HG03175 (cell line): ENCODE measurements around the gene INSC.
"Not testable (repeated sequence)": the region's sequence is repeated elsewhere in the genome, so short reads cannot be mapped to it uniquely, and the experiment has no call there.

ENCODE experiments used
- ATAC-seq: cut with Tn5 transposase; IDR thresholded peaks from one replicate; pipeline ENCODE4 v1.9.1; 2021; ENCODE audit warnings: mild to moderate bottlenecking, moderate library complexity; ENCODE audit not compliant: unreplicated experiment

The INSC gene, protein sequence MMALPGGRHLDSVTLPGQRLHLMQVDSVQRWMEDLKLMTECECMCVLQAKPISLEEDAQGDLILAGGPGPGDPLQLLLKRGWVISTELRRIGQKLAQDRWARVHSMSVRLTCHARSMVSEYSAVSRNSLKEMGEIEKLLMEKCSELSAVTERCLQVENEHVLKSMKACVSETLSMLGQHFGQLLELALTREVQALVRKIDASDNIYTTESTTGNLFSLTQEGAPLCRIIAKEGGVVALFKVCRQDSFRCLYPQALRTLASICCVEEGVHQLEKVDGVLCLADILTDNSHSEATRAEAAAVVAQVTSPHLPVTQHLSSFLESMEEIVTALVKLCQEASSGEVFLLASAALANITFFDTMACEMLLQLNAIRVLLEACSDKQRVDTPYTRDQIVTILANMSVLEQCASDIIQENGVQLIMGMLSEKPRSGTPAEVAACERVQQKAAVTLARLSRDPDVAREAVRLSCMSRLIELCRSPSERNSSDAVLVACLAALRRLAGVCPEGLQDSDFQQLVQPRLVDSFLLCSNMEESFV

DNA sequence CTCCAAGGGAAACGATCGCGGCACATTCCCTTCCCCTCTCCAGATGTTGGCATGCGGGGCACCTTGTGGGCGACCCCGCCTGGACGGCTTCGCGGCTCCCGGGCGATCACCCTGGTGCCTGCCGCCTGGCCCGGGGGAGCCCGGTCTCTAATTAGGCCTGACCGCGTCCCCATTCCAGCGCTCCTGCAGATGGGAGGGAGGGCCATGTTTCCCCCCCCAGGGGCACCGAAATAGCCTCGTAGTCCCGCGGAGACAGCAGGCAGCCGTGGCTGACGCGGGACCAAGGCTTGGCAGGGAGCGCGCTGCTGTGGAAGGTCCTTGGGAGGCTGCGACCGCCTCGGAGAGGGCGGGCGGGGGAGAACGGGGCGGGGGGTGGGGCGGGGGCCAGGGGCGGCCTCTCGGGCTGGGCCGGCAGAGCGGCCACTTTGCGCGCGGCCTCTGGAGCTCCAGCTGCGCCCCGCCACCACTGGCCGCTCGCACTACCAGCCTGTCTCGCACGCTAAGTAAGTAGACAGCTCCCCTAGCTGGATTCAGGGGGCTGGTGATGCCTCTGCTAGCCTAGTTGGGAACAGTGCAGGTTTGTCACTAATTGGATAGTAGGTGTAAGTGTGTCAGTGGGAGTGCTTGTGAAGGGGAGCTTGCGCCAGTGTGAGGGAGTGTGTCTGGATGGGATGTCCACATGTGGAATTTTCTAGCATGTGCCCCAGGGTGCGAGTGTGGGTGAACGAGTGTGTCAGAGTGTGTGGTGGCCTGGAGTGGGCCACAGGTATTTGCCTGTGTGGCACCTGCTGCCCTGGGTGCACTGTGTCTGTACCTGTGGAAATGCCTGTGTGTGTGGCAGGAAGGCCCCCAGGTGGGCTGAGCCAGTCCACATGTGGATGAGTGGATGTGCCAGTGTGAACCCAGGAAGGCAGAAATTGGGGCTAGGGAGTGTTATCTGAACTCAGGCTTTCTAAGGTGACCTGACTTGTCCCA, at the start of gene INSC:
Gene INSC, plus strand, starts transcription at position 423 of the 975 bp plus-strand sequence. CDS start 34,252 bp downstream, outside the sequence.
- no peak for ATAC-seq

DNA sequence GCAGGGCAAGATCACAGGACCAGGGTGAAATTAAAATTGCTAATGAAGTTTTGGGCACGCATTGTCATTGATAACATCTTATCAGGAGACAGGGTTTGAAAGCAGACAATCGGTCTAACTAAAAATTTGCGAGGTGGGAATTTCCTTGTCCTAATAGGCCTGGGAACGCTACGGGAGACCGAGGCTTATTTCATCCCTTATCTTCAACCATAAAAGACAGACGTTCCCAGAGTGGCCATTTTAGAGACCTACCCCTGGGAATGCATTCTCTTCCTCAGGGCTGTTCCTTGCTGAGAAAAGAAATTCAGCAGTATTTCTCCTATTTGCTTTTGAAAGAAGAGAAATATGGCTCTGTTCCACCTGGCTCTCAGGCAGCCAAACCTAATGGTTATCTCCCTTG, 45.0 kb upstream of the INSC start:
- not testable (repeated sequence) for ATAC-seq

DNA sequence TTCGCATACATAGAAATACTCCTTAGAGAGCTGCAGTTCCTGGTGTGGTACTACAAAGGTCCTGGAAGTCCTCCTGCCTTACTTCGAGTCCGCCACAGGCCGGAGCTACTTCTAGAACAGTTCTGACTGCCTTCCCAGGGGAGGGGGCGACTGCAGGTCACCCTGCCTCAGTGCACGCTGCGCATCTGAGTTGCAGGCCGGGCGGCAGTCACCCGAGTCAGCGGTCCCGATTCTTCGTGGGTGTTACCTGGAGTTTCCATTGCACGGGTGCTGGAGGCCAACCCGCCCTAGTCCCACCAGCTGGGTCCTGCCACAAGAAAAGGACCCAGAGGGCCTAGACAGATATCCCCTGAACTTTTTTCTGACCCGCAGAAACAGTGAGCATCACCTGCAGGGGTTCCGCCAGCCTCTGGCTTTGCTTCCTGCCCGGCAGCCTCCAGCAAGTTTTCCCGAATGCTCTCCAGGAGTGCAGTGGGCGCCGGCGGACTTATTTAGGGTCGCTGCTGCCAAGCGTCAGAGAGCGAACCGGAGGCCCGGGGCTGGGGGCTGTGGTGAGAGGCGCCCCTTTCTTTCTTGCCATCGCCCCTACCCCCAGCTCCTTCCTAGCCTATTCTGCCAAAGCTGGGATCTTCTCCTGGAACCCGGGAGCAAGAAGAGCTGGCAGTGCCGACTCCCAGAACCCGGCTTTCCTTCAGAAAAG, 43.0 kb upstream of the INSC start:
- ATAC-seq = no peak

DNA sequence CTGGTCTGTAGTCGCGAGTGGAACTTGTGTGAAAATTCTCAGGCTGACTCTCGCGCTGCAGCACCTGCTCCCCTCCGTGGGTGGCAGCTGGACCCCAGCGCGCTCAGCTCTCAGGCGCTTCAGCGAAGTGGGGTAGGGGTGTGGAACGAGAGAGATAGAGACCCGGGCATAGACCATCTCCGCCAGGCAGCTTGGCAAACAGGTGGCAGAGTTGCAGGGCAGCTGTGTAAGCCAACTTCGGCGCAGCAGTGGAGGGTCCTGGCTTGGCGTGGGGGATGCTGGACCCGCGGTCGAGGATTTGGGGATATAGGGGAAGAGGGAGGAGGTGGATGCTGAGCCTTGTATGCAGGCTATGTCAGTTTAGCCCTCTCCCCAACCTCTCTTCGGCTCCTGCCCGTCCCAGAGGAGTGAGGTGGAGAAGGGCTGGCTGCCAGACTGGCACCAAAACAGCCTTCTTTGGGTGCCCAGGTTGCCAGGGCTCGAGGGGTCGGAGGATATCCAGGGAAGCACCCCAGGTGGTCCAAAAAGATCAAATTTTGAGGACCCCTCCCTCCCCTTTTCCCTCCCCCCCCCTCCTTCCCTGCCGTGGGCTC, 42.1 kb upstream of the INSC start:
- no peak for ATAC-seq

DNA sequence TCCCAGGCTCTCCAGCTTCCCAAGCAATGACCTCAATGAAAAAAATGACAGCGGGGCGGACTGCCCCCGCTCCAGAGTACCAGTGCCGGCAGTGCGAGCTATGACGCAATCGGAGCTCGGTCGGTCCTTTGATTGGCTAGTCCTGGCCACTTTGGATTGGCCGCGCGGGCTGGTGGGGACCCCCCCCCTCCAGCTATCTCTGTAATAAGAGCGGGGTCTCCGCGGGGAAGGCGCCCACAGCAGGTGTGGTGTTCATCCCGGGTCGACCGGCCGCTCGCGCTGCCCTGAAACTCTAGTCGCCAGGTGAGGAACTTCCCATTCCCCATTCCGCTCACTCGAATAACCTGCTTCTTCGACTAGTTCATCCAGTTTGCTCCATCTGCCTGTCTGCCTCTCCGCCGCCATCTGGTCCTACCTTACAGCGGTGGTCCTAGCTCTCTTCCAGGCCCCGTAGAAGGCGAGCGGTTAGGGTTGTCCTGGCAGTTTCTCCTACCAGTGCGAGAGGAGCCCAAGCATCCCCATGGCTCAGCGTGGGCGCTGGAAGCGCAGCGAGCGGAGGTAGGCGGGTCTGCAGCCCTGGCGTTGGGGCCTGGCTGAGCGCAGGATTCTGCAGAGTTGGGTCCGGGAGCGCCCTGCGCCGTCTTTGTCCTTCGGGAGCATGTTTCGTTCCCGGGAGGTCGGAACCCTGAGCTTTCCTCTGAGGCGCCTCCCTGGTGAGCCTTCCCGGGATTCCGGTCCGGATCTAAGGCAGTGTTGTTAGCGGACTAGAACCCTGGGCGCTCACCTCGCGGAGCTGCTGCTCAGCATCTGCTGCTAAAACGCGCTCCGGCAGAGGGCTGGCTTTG, 41.1 kb upstream of the INSC start, which contains the start of gene CALCB:
Gene CALCB, plus strand, starts transcription at position 233 of the 845 bp plus-strand sequence. CDS start 1,126 bp downstream, outside the sequence.
- no peak for ATAC-seq

DNA sequence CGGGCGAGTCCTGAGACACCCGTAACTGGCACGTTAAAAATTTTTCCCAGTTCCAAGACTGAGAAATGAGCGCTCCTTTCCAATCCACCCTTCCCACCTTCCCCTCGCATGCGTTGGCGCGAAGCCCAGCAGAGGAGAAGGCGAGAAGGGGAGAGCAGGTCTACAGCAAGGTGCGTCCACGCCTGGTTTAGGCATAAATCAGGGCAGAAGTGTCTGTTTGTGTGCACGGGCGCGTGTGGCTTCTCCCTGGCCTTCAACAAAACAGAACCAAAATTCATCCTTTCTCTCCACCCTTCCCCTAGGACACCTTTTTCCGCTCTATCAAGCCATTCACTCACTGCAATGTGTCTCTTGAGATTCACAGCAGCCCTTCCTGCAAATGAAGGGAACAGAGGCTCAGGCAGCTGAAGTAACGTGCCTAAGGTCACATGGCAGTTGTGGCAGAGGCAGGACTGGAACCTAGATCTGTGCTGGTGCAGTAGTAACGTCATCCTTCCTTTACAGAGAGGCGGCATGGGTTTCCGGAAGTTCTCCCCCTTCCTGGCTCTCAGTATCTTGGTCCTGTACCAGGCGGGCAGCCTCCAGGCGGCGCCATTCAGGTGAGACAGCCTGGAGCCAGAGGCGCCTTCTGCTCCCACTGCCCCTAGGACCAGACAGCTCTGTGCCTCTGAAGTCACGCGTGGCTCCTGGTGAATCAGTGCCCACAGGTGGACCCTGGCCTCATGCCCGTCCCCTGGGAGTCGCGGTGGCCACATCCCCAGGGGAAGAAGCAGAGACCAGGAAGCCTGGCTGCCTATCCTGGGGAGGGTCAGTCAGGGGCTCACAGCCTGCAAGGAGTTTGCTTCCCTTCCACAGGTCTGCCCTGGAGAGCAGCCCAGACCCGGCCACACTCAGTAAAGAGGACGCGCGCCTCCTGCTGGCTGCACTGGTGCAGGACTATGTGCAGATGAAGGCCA, 40.2 kb upstream of the INSC start:
- ATAC-seq = peak; percentile 94

DNA sequence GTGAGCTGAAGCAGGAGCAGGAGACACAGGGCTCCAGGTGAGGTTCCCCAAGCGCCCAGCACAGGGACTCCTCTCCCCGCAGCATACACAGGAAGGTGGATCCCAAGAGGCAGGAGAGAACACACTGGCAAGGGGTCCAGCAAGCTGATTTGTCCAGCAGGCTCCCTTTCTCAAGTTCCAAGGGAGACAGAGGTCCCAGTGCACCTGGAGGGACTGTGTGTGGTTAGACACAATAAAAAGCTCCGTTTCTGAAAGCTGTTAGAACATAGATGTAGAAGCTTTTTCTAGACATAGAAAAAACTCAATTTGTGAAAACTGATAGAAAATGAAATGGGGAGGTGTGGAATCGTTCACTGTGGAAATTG, 39.6 kb upstream of the INSC start:
- no peak for ATAC-seq

DNA sequence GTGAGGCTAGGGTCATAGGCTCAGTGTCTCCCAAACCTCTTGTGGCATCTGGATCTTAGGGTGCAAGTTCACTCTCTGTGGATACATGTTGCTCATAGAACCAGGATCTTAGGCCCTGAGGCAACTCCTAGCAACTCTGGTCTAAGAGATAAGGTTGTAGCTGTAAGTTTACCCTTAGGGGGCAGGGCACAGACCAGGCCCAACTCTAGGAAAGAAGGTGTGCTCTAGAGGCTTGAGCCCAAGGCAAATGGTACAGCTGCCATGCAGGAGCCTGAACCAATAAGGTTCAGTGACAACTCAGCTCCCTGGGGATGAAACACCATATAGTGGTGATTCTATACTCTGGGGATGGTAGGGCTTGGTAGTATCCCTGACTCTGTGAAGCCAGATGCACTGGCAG, 23.5 kb upstream of the INSC start:
- ATAC-seq = no peak

DNA sequence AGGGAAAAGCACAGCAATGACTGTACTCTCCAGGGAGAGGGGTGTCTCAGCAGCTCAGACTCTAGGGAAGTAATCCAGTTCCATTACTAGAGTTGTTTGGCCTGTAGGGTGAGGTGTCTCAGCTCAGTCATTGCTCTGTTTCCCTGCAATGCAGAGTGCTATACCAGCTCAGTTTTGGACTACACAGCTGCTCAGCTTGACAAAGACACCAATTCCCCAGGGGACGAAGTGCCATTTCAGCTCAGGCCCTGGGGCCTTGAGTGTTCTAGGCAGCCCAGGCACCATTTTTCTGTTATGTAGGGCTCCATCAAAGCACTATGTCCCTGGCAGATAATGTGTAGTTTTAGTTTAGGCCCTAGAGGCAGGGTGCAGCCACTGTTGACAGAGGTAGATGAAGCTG, 23.1 kb upstream of the INSC start:
- peak; percentile 47 for ATAC-seq

DNA sequence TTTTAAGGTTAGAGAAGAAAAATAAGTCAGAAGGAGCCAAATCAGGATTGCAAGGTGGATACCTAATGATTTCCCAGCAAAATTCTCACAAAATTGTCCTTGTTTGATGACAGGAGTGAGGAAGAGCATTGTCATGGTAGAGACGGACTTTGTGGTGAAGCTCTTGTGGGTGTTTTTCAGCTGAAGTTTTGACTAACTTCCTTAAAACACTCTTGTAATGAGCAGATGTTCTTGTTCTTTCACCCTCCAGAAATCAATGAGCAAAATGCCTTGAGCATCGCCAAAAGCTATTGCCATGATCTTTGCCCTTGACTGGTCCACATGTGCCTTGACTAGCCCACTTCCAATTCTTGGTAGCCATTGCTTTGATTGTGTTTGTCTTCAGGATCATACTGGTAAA, 21.3 kb upstream of the INSC start:
- no peak for ATAC-seq

DNA sequence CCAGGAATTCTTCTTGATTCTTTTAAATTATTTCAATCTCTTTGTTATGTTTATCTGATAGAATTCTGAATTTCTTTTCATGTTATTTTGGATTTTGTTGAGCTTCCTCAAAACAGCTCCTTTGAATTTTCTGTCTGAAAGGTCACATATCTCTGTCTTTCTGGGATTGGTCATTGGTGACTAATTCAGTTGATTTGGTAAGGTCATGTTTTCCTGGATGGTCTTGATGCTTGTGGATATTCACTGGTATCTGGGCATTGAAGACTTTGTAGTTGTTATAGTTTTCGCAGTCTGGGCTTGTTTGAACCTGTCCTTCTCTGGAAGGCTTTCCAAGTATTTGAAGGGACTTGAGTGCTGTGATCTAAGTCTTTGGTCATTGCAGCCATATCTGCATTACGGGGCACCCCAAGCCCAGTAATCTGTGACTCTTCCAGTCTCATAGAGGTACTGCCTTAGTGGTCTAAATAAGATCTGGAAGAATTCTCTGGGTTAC, 18.9 kb upstream of the INSC start:
- ATAC-seq = no peak

DNA sequence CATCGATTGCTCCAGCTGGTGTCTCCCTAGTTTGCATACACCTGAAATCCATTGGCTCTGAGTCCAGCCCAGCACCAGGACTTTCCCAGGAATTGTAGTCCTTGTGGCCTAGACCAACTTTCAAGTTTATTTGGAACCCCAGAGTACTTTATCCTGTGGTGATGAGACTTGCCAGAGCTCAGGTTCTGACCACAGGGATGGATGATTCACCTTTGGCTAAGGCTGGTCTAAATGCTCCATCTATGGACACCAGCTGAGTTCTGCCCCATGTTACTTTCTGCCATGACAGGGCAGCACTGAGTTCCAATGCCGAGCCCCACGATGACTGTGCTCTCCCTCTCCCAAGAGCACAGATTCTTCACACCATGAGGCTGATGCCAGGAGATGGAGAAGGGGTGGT, 17.3 kb upstream of the INSC start:
- no peak for ATAC-seq

DNA sequence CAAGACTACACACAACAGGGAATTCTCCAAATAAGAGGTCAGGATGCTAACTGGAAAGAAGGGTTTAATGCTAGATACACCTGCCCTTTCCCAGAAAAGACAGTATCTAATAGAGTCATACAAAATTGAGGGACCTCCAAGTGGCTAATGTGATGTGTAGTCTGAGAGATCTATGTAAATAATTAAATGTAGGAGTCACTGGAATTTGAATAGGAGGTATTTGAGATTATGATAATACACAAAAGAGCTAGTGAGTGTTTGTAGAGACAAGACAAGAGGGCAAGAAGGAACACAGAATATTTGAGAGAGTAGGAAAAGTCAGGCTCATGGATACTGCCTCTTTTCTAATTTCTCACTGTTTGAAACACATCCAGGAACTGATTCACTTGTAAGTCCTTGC, 15.5 kb upstream of the INSC start:
- no peak for ATAC-seq

DNA sequence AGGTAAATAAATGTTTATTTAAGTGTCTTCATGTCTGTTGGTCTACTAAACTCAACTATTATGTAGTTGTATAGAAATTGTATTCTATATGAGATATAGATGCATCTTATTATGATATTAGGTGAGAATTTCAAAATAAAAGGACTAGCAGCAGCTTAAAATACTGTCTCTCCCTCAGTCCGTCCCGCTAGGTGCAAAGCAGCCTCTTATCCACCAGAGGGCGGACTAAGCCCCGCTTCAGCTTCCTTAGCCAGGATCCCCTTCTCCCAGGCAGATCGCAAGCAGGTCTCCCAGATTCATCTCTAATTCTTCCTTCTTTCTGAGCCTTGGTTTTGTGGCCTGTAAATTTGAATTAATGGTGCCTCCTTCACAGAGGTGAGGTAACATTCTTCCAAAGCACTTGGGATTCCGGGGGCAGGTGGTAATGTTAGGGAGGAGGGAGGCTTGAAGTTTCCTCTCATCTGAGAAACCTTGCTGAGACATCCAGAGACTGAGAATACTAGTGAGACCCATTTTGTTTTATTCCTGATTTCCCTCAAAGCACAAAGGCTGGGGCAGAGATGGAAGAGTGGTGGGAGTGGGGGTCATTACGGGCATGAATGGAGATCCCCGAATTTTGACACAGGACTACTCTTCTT, 13.5 kb upstream of the INSC start:
- peak; percentile 83 for ATAC-seq

DNA sequence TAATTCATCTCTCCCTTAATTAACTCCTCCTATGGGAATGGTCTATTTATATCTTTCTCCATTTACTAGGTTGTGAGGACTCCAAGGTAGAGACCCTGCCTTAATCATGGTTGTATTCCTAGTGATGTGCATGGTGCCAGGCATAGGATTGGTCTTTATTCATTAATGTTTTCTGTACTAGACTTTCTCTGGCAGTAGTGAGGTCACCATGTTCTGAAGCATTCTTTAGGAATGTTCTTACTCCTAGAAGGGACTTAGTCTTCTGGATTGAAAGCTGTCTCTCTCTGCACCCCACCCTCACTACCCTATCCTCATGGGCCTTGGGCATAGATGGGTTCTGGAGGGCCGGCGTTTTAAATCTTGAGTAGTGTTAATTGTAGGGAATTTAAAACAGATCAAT, 10.6 kb upstream of the INSC start:
- ATAC-seq = no peak

DNA sequence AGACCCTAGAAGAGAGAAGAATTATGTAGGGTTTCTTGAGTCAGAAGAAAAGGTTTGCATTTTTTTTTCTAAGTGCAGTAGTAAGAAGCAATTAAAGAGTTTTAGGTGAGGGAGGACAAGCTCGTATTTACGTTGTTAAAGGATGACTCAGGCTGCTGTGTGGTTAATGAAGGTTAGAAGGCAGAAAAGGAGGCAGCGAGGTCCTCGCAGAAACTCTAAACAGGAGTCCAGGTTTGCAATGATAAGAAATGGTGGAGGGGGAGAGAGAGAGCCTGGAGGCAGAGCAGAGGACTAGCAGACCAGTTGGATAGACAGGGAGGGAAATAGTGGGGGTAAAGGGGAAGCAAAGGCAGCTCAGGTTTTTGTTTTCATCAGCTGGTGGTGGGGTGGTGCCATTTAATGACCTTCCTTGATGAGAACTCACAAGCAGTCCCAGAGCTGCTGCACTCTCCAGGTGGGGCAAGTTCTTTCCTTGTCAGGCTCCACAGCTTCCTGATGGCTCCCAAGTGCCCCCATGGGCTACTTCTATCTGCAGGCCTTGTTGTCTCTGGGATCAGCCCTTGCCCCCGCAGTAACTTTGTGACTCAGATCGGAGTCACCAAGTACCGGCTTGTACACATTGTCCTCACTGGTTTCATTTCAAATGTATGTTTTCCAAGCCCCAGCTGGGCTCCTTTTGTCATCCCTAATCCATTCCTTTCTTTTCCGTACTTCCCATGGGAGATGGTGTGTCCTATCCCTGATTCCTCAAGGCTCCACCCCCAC, 8.3 kb upstream of the INSC start:
- ATAC-seq = no peak
